OCI-LY1 (cell line): ENCODE results near the gene ZNF385D.

Source experiments
- H2AFZ ChIP-seq: fragments of 200-600 bp; sonication (generic), shearing (Covaris generic); 2 replicates; pipeline ENCODE4 v1.6.0; 2014; ENCODE audit warnings: antibody characterized with exemption, mild to moderate bottlenecking, low read length
- H3F3A ChIP-seq: fragments of 200-600 bp; sonication (generic), shearing (Covaris generic); 2 replicates; pipeline ENCODE4 v1.6.0; 2014; ENCODE audit warnings: mild to moderate bottlenecking, antibody characterized with exemption, low read length, moderate library complexity; ENCODE audit not compliant: insufficient read depth
- H3K27ac ChIP-seq: fragments of 200-600 bp; sonication (generic); 2 replicates; pipeline ENCODE4 v1.5.1; 2014; ENCODE audit warnings: low read length, mixed run types, mild to moderate bottlenecking, low read depth; ENCODE audit not compliant: poor library complexity, severe bottlenecking
- H3K27me3 ChIP-seq: fragments of 200-600 bp; sonication (generic); 2 replicates; pipeline ENCODE4 v1.6.0; 2014; ENCODE audit warnings: antibody characterized with exemption, mild to moderate bottlenecking, low read length, moderate library complexity; ENCODE audit not compliant: insufficient read depth
- H3K36me3 ChIP-seq: fragments of 200-600 bp; sonication (generic); 2 replicates; pipeline ENCODE4 v1.6.1; 2014; ENCODE audit warnings: mild to moderate bottlenecking, antibody characterized with exemption, low read length, moderate library complexity, mixed read lengths; ENCODE audit not compliant: insufficient read depth
- H3K4me1 ChIP-seq: fragments of 200-600 bp; sonication (generic); 2 replicates; pipeline ENCODE4 v1.5.1; 2014; ENCODE audit warnings: mild to moderate bottlenecking, low read length, moderate library complexity; ENCODE audit not compliant: insufficient read depth, severe bottlenecking
- H3K4me2 ChIP-seq: fragments of 200-600 bp; sonication (generic), shearing (Covaris generic); 2 replicates; pipeline ENCODE4 v1.6.1; 2014; ENCODE audit warnings: low read length
- H3K4me3 ChIP-seq: fragments of 200-600 bp; sonication (generic); 2 replicates; pipeline ENCODE4 v1.5.1; 2014; ENCODE audit warnings: low read length, low read depth, mild to moderate bottlenecking, mixed read lengths; ENCODE audit not compliant: poor library complexity, severe bottlenecking
- H3K79me2 ChIP-seq: fragments of 200-600 bp; shearing (Covaris generic); 2 replicates; pipeline ENCODE4 v1.6.1; 2016; ENCODE audit warnings: mixed run types, low read length, mixed read lengths; ENCODE audit not compliant: insufficient read depth
- H3K9ac ChIP-seq: fragments of 200-600 bp; sonication (generic), shearing (Covaris generic); 2 replicates; pipeline ENCODE4 v1.6.1; 2014; ENCODE audit warnings: mild to moderate bottlenecking, low read length, mixed read lengths
- H3K9me2 ChIP-seq: fragments of 200-600 bp; sonication (generic), shearing (Covaris generic); 2 replicates; pipeline ENCODE4 v1.6.1; 2014; ENCODE audit warnings: low read depth, mild to moderate bottlenecking, low read length, mixed read lengths
- H3K9me3 ChIP-seq: fragments of 200-600 bp; shearing (Covaris generic); 2 replicates; pipeline ENCODE4 v1.6.1; 2014; ENCODE audit warnings: low read length, mixed read lengths
- H4K20me1 ChIP-seq: fragments of 200-600 bp; sonication (generic), shearing (Covaris generic); 2 replicates; pipeline ENCODE4 v1.6.0; 2016; ENCODE audit warnings: mild to moderate bottlenecking, low read length; ENCODE audit not compliant: insufficient read depth
- EZH2 ChIP-seq: fragments of 200-600 bp; sonication (generic), shearing (Covaris generic); IDR thresholded peaks from 2 replicates; pipeline ENCODE4 v1.8.0; 2017; ENCODE audit warnings: borderline replicate concordance, mixed run types, mild to moderate bottlenecking, antibody characterized with exemption, low read length, moderate library complexity, mixed read lengths
- TF ChIP-seq, protein P1 (sequence below): fragments of 200-600 bp; sonication (generic), shearing (Covaris generic); IDR thresholded peaks from 2 replicates; pipeline ENCODE4 v1.5.1; 2017; ENCODE audit warnings: mild to moderate bottlenecking, antibody characterized with exemption, low read length, moderate library complexity, mixed read lengths

The ZNF385D gene

GRCh38 chr3:21673393-21673792 lies 77.6 kb downstream of the ZNF385D start:
- Histone ChIP-seq H3K9me2 (no peaks in the 10 kb centered on the region), H4K20me1 (no peaks in the 10 kb centered on the region), H3K4me1 (no peaks in the 10 kb centered on the region), H3K27me3 (no peaks in the 10 kb centered on the region), H3K27ac (no peak overlapping the region), H3K36me3 (no peaks in the 10 kb centered on the region), H3F3A (no peaks in the 10 kb centered on the region), H3K4me2 (no peak overlapping the region), H3K4me3 (no peak overlapping the region), H3K9me3 (no peaks in the 10 kb centered on the region), H2AFZ (no peak overlapping the region), H3K79me2 (no peaks in the 10 kb centered on the region), H3K9ac (no peak overlapping the region)
- TF ChIP-seq, protein P1, sequence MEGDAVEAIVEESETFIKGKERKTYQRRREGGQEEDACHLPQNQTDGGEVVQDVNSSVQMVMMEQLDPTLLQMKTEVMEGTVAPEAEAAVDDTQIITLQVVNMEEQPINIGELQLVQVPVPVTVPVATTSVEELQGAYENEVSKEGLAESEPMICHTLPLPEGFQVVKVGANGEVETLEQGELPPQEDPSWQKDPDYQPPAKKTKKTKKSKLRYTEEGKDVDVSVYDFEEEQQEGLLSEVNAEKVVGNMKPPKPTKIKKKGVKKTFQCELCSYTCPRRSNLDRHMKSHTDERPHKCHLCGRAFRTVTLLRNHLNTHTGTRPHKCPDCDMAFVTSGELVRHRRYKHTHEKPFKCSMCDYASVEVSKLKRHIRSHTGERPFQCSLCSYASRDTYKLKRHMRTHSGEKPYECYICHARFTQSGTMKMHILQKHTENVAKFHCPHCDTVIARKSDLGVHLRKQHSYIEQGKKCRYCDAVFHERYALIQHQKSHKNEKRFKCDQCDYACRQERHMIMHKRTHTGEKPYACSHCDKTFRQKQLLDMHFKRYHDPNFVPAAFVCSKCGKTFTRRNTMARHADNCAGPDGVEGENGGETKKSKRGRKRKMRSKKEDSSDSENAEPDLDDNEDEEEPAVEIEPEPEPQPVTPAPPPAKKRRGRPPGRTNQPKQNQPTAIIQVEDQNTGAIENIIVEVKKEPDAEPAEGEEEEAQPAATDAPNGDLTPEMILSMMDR, result no peak
- no peak for TF ChIP-seq EZH2

DNA sequence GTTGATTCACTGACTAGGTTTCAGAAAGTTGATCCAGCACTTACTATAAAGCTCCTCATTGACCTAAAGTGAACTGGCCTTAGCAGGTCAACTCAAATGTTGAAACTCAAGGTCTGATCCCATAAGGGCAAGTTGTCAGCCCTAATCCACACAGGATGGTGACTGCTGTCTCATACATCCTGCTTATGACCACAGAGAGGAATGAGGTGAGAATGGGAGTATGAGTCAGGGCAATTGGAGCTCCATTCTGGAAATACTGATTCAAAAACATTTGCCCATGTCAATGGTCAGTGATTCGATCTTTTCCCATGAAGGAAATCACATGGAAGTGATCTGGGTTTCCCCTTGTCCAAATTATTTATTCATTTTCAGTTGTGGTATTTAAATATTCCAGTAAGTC lies 78.7 kb downstream of the ZNF385D start:
- TF ChIP-seq, protein P1, result no peak
- TF ChIP-seq EZH2, result no peak
- no peak overlapping the region for H3K4me2 ChIP-seq
- H3F3A ChIP-seq, result no peaks in the 10 kb centered on the region
- H3K4me1 ChIP-seq, result no peaks in the 10 kb centered on the region
- no peaks in the 10 kb centered on the region for H3K9me3 ChIP-seq
- no peaks in the 10 kb centered on the region for H3K9me2 ChIP-seq
- H3K4me3 ChIP-seq, result no peak overlapping the region
- no peak overlapping the region for H2AFZ ChIP-seq
- no peak overlapping the region for H3K9ac ChIP-seq
- no peak overlapping the region for H3K27ac ChIP-seq
- H4K20me1 ChIP-seq, result no peaks in the 10 kb centered on the region
- no peaks in the 10 kb centered on the region for H3K27me3 ChIP-seq
- H3K79me2 ChIP-seq, result no peaks in the 10 kb centered on the region
- H3K36me3 ChIP-seq, result no peaks in the 10 kb centered on the region

DNA sequence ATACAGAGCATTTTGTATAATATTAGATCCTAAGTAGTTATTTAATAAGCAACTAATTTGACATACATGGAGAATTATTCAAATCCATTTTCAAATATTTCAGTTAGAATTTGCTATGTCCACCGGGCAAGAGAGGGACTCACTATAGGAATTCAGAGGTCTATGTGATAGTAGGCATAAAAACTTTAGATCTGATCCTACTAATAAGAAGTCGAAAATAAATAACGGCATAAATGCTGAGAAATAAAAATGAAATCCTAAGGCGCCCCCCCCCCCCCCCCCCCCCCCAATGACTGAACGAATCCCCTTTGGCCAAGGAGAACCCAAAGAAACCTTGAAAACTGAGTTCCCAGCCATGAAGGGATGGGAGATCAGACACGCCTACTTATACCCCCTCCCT lies 80.6 kb downstream of the ZNF385D start:
- Histone ChIP-seq H3K36me3 (no peaks in the 10 kb centered on the region), H3K4me3 (no peak overlapping the region), H3K27ac (no peak overlapping the region), H3F3A (no peaks in the 10 kb centered on the region), H3K4me1 (no peaks in the 10 kb centered on the region), H3K9ac (no peak overlapping the region), H3K9me2 (no peaks in the 10 kb centered on the region), H3K27me3 (no peaks in the 10 kb centered on the region), H4K20me1 (no peaks in the 10 kb centered on the region), H3K4me2 (no peak overlapping the region), H2AFZ (no peak overlapping the region), H3K9me3 (no peaks in the 10 kb centered on the region), H3K79me2 (no peaks in the 10 kb centered on the region)
- no peak for TF ChIP-seq EZH2
- TF ChIP-seq, protein P1, result no peak
